WERI-Rb-1 (cell line): ENCODE measurements around the gene IFIT5.

ENCODE experiments used
- DNase-seq: peaks from one replicate; pipeline ENCODE4 v3.0.0-alpha.2; 2020
- H3K27ac ChIP-seq: fragments of 250-450 bp; sonication (Bioruptor Pico); 2 replicates; pipeline ENCODE4 v1.5.1; 2020; ENCODE audit warnings: mild to moderate bottlenecking, moderate library complexity
- H3K27me3 ChIP-seq: fragments of 250-450 bp; sonication (Bioruptor Pico); 2 replicates; pipeline ENCODE4 v1.5.1; 2021; ENCODE audit warnings: mild to moderate bottlenecking, low read depth, moderate library complexity; ENCODE audit not compliant: insufficient read depth, severe bottlenecking
- H3K36me3 ChIP-seq: fragments of 250-450 bp; sonication (Bioruptor Pico); 2 replicates; pipeline ENCODE4 v1.5.1; 2020; ENCODE audit warnings: mild to moderate bottlenecking, moderate library complexity
- H3K4me3 ChIP-seq: 2 replicates; pipeline ENCODE4 v1.5.1; 2011; ENCODE audit warnings: low read depth, mild to moderate bottlenecking, control low read depth, low read length
- H3K9me3 ChIP-seq: fragments of 250-450 bp; sonication (Bioruptor Pico); 2 replicates; pipeline ENCODE4 v1.5.1; 2021; ENCODE audit warnings: mild to moderate bottlenecking, moderate library complexity; ENCODE audit not compliant: severe bottlenecking
- TF ChIP-seq, protein P1 (sequence below): IDR thresholded peaks from 2 replicates; pipeline ENCODE4 v1.5.1; 2011; ENCODE audit warnings: low read depth, mild to moderate bottlenecking, control low read depth, inconsistent platforms, low read length

IFIT5 gene

DNA sequence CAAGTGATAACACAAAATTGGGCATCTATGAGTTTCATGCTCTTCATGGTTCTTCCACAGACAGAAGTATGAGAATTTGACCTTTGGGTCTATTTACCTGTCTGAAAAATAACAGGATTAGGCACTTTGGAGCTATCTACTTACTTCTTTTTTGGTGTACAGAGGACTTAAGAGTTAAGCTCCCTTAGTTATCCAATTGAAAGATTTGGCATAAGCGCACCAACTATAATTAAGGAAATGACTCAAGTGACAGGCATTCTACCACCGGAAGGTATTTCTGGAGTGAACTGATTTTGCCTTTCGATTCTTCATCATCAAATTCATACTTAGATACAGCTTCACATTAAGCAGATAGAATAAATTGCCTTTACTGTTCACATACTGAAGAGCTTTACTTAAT is 43.9 kb downstream of the IFIT5 start:
- TF ChIP-seq, protein P1, sequence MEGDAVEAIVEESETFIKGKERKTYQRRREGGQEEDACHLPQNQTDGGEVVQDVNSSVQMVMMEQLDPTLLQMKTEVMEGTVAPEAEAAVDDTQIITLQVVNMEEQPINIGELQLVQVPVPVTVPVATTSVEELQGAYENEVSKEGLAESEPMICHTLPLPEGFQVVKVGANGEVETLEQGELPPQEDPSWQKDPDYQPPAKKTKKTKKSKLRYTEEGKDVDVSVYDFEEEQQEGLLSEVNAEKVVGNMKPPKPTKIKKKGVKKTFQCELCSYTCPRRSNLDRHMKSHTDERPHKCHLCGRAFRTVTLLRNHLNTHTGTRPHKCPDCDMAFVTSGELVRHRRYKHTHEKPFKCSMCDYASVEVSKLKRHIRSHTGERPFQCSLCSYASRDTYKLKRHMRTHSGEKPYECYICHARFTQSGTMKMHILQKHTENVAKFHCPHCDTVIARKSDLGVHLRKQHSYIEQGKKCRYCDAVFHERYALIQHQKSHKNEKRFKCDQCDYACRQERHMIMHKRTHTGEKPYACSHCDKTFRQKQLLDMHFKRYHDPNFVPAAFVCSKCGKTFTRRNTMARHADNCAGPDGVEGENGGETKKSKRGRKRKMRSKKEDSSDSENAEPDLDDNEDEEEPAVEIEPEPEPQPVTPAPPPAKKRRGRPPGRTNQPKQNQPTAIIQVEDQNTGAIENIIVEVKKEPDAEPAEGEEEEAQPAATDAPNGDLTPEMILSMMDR, result no peak
- Histone ChIP-seq H3K27ac (no peak overlapping the region), H3K27me3 (no peaks in the 10 kb centered on the region), H3K4me3 (no peak overlapping the region), H3K9me3 (no peaks in the 10 kb centered on the region), H3K36me3 (no peaks in the 10 kb centered on the region)
- DNase-seq, result no peak

DNA sequence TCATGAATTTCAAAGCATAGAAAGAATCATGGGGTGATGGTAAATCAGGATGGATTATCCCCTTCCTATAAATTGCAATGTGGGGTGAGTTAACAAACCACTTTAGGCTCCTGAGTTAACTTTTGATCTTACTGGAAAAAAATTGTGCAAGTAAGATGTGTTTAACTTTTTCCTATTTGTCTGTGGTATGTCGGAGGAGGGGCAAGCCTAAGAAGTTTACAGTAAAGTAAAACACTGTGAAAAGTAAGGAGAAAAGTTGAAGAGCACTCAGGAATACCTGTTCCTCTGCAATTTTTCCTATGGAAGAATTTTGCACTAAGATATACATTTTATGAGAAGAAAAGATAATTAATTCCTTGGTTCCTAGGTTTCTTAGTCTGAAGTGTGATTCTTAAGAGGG is 44.4 kb downstream of the IFIT5 start:
- no peak overlapping the region for H3K4me3 ChIP-seq
- H3K27ac ChIP-seq, result no peak overlapping the region
- H3K9me3 ChIP-seq, result no peaks in the 10 kb centered on the region
- no peaks in the 10 kb centered on the region for H3K27me3 ChIP-seq
- H3K36me3 ChIP-seq, result no peaks in the 10 kb centered on the region
- TF ChIP-seq, protein P1, result no peak
- no peak for DNase-seq

DNA sequence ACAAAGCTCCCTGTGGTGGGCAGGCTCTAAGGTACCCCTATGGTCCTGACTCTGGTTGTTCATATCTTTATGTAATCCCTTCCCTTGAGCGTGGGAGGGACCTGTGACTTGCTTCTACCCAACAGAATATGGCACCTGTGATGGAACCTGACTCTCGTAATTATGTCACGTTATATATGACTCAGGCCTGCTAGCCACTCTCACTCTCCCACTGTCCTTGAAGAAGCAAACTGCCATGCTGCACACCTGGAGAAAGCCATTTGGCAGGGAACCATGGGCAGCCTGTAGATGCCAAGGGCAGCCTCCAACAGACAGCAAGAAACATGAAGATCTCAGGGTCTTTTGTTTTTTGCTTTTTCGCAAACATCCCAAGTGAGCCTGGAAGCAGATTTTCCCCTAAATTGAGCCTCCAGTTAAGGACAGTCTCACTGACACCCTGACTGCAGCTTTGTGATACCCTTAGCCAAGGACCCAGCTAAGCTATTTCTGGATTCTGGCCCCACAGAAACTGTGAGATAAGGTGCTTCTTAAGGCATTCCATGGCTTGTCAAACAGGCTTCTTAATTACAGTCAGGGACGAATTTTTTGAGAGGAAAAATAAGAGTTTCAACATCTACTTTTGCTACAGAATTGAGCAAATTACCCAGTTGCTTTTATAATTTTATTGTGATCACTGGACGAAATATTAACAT is 49.6 kb downstream of the IFIT5 start:
- no peaks in the 10 kb centered on the region for H3K27me3 ChIP-seq
- TF ChIP-seq, protein P1, result no peak
- H3K36me3 ChIP-seq, result no peaks in the 10 kb centered on the region
- no peak overlapping the region for H3K27ac ChIP-seq
- no peak overlapping the region for H3K4me3 ChIP-seq
- no peaks in the 10 kb centered on the region for H3K9me3 ChIP-seq
- DNase-seq, result no peak

DNA sequence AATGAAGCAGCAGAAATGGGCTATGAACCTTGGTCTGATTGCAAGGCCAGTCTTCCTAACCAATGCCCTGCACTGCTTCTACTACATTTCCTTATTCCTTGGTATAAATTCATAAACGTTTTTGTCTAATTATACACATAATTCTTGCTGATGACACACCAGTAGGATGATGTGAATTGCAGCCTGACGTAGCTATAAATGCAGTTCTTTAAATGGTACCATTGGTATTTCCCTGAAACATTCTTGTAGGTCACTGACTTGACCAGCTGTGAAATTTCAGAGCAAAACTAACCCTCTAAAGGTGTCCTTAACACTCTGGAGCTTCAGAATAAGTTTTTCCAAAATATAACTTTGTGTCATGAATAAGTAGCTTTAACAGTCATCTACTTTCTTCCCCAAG is 50.8 kb downstream of the IFIT5 start:
- H3K27ac ChIP-seq, result no peak overlapping the region
- H3K36me3 ChIP-seq, result no peaks in the 10 kb centered on the region
- H3K9me3 ChIP-seq, result no peaks in the 10 kb centered on the region
- TF ChIP-seq, protein P1, result no peak
- no peak for DNase-seq
- no peaks in the 10 kb centered on the region for H3K27me3 ChIP-seq
- no peak overlapping the region for H3K4me3 ChIP-seq

DNA sequence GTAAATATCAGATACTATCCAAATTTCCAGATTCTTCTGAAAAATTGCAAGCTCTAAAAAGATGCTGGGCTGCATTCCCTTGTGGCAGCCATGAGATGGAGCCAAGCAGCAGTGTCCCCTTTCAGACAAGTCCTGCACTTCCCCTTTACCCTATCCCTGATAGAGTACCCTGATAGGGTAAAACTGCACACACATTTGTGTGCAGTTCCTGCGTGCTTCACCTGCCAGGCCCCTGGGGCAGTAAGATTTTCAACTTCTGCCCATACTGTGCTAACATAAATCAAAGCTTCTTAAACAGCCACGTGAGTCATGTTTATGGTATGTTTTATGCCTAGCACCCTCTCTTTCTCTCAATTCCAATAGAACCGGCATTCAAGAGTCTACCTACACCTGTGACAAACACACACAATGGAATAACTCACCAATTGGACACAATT is 52.2 kb downstream of the IFIT5 start:
- peak; percentile 9 for DNase-seq
- Histone ChIP-seq H3K9me3 (no peaks in the 10 kb centered on the region), H3K36me3 (no peaks in the 10 kb centered on the region), H3K27me3 (no peaks in the 10 kb centered on the region), H3K27ac (no peak overlapping the region), H3K4me3 (no peak overlapping the region)
- TF ChIP-seq, protein P1, result peak; percentile 34; the same call in 1 of the 2 replicates
